Omental fat pad (tissue), 4 donors: ENCODE data around the gene STAT6. TPM values are rescaled to one million over a fixed set of nuclear protein-coding genes. Genes with fewer than 3 reads are reported as not detected.

ENCODE experiments used
- ATAC-seq: fragments of 150-250 bp; one replicate; pipeline ENCODE4 v1.9.1; 2016; ENCODE audit warnings: mild to moderate bottlenecking, moderate library complexity; ENCODE audit not compliant: low FRiP score
- DNase-seq: peaks from one replicate; pipeline ENCODE4 v3.0.0-alpha.2; 2019; ENCODE audit warnings: low spot score
- CTCF ChIP-seq, 3 donors: fragments of 450-650 bp; IDR thresholded peaks; one replicate each; pipeline ENCODE4 v1.5.1; 2016 to 2017; ENCODE audit warnings: antibody characterized with exemption in 3 of 3, mild to moderate bottlenecking in 3 of 3, moderate library complexity in 2 of 3
- total RNA-seq, 4 donors: library from RNA; depleted of rRNA; stranded (reverse); fragments of >200 nt; gene quantifications; one replicate each; pipeline ENCODE4 v1.1.0, GENCODE V29; 2016

STAT6 gene
- total RNA-seq, 4 donors from 2014 or later, result 112 to 234 (median 124) TPM

- TF ChIP-seq CTCF (IDR thresholded peaks at IDR 0.05), result no peak
- ATAC-seq, result no peak
- DNase-seq, result no peak
Measured at GRCh38 chr12:57116580-57117281, 5.6 kb upstream of the STAT6 start.

- ATAC-seq, result no peak
- no peak for TF ChIP-seq CTCF (IDR thresholded peaks at IDR 0.05)
- DNase-seq, result no peak
Measured at GRCh38 chr12:57112492-57113294, 1.5 kb upstream of the STAT6 start.

- no peak for TF ChIP-seq CTCF (IDR thresholded peaks at IDR 0.05)
- ATAC-seq (peak; percentile 24), DNase-seq (no peak)
Measured at GRCh38 chr12:57110104-57111030, 795 bp downstream of the STAT6 start.

- DNase-seq, result no peak
- no peak for TF ChIP-seq CTCF (IDR thresholded peaks at IDR 0.05)
- ATAC-seq, result no peak
Measured at GRCh38 chr12:57109207-57110103, 1.7 kb downstream of the STAT6 start.

GRCh38 chr12:57107456-57108155 is 3.6 kb downstream of the STAT6 start:
- DNase-seq (no peak), ATAC-seq (no peak)
- no peak for TF ChIP-seq CTCF (IDR thresholded peaks at IDR 0.05)
